ENCODE data around the gene AAK1. TPM values are rescaled to one million over a fixed set of nuclear protein-coding genes. Genes with fewer than 3 reads are reported as not detected.
"Not testable (repeated sequence)": the region's sequence is repeated elsewhere in the genome, so short reads cannot be mapped to it uniquely, and the experiment has no call there.

The AAK1 gene
- total RNA-seq, 1 donor from 2014 or later, result 66.4 TPM

DNA sequence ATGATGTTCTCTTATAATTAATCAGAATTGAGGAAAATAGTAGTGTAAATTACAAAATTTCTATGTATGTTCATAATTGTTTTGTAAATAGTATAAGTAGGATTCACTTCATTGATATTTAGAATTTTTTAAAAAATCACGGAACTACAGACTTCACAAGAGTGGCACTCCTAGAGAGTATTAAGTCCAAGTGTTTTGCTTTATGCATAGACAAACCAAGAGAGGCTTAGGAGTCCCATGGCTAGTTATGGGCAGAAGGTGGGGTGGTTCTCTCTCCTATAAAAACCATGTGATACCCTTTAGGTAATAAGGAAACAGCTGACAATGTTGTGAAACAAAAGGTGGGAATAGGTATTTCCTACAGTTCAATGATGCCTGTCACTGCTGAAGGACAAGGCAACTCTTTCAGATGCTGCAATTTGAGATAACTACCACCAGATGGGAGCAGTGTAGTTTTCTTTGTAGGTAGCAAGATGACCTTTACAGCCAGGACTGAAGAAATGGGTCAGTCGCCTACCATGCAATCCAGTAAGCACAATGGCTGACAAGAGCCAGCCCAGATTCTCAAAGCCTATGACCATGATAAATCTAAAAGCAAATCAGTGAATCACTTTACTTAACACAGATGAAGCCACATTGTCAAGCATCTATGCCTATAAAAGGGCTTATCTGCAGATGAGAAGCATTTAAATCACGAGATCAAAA, 83.9 kb downstream of the AAK1 start:
- Mint-ChIP-seq H3K27me3 (ENCODE audit: low read depth) (no peaks in the 10 kb centered on the region), H3K27ac (no peak overlapping the region), H3K4me3 (no peak overlapping the region), H3K36me3 (peaks cover 3% of the 10 kb centered on the region), H3K9me3 (no peaks in the 10 kb centered on the region), H3K4me1 (peaks cover 15% of the 10 kb centered on the region)
- DNase-seq (ENCODE audit: low spot score in 2 of 2, unreplicated experiment in 2 of 2), result no peak
- TF ChIP-seq, protein P1, sequence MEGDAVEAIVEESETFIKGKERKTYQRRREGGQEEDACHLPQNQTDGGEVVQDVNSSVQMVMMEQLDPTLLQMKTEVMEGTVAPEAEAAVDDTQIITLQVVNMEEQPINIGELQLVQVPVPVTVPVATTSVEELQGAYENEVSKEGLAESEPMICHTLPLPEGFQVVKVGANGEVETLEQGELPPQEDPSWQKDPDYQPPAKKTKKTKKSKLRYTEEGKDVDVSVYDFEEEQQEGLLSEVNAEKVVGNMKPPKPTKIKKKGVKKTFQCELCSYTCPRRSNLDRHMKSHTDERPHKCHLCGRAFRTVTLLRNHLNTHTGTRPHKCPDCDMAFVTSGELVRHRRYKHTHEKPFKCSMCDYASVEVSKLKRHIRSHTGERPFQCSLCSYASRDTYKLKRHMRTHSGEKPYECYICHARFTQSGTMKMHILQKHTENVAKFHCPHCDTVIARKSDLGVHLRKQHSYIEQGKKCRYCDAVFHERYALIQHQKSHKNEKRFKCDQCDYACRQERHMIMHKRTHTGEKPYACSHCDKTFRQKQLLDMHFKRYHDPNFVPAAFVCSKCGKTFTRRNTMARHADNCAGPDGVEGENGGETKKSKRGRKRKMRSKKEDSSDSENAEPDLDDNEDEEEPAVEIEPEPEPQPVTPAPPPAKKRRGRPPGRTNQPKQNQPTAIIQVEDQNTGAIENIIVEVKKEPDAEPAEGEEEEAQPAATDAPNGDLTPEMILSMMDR (IDR thresholded peaks at IDR 0.05; ENCODE audit: unreplicated experiment), result no peak

GRCh38 chr2:69556008-69556407, 87.5 kb downstream of the AAK1 start:
- TF ChIP-seq, protein P1 (IDR thresholded peaks at IDR 0.05; ENCODE audit: unreplicated experiment), result no peak
- no peak for DNase-seq (ENCODE audit: low spot score in 2 of 2, unreplicated experiment in 2 of 2)
- H3K4me1 Mint-ChIP-seq, result peaks cover 9% of the 10 kb centered on the region
- no peaks in the 10 kb centered on the region for H3K9me3 Mint-ChIP-seq
- H3K27ac Mint-ChIP-seq, result no peak overlapping the region
- H3K27me3 Mint-ChIP-seq (ENCODE audit: low read depth), result no peaks in the 10 kb centered on the region
- no peak overlapping the region for H3K4me3 Mint-ChIP-seq
- H3K36me3 Mint-ChIP-seq, result peaks cover 11% of the 10 kb centered on the region

DNA sequence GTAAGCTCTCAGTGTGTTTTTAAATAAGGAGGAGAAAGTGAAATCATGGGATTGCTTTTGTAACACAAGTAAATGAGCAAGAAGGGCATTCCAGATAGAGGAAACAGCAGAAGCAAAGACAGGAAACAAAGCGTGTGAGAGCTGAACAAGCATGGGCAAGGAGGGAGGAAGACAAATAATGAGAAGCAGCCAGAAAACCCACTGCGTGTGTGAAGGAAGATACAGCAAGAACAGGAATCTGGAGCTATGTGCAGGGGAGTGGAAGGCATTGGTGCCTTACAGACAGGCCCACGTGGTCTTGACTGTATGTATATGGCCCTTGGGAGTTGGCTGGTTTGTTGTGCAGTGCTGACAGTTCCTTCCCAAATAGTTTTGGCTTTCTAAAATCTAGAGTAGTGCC, 88.6 kb downstream of the AAK1 start:
- no peak for DNase-seq (ENCODE audit: low spot score in 2 of 2, unreplicated experiment in 2 of 2)
- Mint-ChIP-seq H3K36me3 (peaks cover 13% of the 10 kb centered on the region), H3K4me1 (peaks cover under 1% of the 10 kb centered on the region), H3K9me3 (no peaks in the 10 kb centered on the region), H3K27ac (no peak overlapping the region), H3K27me3 (ENCODE audit: low read depth) (no peaks in the 10 kb centered on the region), H3K4me3 (no peak overlapping the region)
- TF ChIP-seq, protein P1 (IDR thresholded peaks at IDR 0.05; ENCODE audit: unreplicated experiment), result no peak

DNA sequence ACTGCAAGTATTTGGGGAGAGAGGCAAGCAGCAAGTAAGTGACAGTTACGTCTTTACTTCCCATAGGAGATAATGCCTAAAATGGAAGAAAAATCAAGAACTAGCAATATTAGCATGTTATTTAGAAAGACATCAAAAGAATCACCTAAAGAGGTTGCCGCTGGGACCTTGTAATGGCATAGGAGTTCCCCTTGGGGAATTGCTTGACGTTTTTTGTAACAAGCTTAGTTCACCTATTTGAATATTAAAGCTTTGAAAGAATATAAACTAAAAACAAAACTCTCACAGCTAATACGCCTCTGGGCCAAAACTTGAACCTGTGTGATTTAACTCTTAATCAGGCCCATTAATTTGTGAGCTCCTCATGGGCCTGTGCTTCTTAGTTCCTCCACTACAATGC, 89.0 kb downstream of the AAK1 start:
- no peak for DNase-seq (ENCODE audit: low spot score in 2 of 2, unreplicated experiment in 2 of 2)
- H3K27me3 Mint-ChIP-seq (ENCODE audit: low read depth), result no peaks in the 10 kb centered on the region
- H3K4me3 Mint-ChIP-seq, result no peak overlapping the region
- H3K4me1 Mint-ChIP-seq, result no peaks in the 10 kb centered on the region
- TF ChIP-seq, protein P1 (IDR thresholded peaks at IDR 0.05; ENCODE audit: unreplicated experiment), result no peak
- peaks cover 13% of the 10 kb centered on the region for H3K36me3 Mint-ChIP-seq
- H3K9me3 Mint-ChIP-seq, result no peaks in the 10 kb centered on the region
- no peak overlapping the region for H3K27ac Mint-ChIP-seq

GRCh38 chr2:69553991-69554390, 89.5 kb downstream of the AAK1 start:
- Mint-ChIP-seq H3K36me3 (peaks cover 16% of the 10 kb centered on the region), H3K4me3 (no peak overlapping the region), H3K4me1 (no peaks in the 10 kb centered on the region), H3K27me3 (ENCODE audit: low read depth) (no peaks in the 10 kb centered on the region), H3K9me3 (no peaks in the 10 kb centered on the region), H3K27ac (no peak overlapping the region)
- TF ChIP-seq, protein P1 (IDR thresholded peaks at IDR 0.05; ENCODE audit: unreplicated experiment), result no peak
- DNase-seq (ENCODE audit: low spot score in 2 of 2, unreplicated experiment in 2 of 2), result no peak

DNA sequence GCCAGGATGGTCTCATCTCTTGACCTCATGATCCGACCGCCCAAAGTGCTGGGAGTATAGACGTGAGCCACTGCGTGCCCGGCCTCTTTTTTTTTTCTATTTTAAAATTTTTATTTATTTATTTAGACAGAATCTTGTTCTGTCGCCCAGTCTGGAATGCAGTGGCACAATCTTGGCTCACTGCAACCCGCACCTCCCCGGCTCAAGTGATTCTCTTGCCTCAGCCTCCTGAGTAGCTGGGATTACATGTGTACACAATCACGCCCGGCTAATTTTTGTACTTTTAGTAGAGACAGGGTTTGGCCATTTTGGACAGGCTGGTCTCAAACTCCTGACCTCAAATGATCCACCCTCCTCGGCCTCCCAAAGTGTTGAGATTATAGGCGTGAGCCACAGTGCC, 93.0 kb downstream of the AAK1 start:
- not testable (repeated sequence) for H3K27me3 Mint-ChIP-seq (ENCODE audit: low read depth); H3K4me1 Mint-ChIP-seq; H3K4me3 Mint-ChIP-seq; H3K27ac Mint-ChIP-seq; DNase-seq (ENCODE audit: low spot score in 2 of 2, unreplicated experiment in 2 of 2)
- peaks cover 17% of the 10 kb centered on the region for H3K9me3 Mint-ChIP-seq
- H3K36me3 Mint-ChIP-seq, result peaks cover 40% of the 10 kb centered on the region
